ENCODE data around the gene TTLL4.

Gene TTLL4

GRCh38 chr2:218798767-218799504 is 88.3 kb downstream of the TTLL4 start:
- TF ChIP-seq EZH2phosphoT487 (IDR thresholded peaks at IDR 0.05; ENCODE audit: borderline replicate concordance) (no peak), CTCF (conservative IDR thresholded peaks at IDR 0.05; ENCODE audit: low read length) (no peak)
- Histone ChIP-seq H3K79me2 (ENCODE audit: insufficient read depth, low read length) (no peaks in the 10 kb centered on the region), H3K27me3 (ENCODE audit: insufficient read depth, low read length, poor library complexity, severe bottlenecking) (peaks cover 4% of the 10 kb centered on the region), H3K36me3 (ENCODE audit: insufficient read depth, low read length) (no peaks in the 10 kb centered on the region), H3K9me2 (replicated peaks; ENCODE audit: low read depth, low read length) (no peaks in the 10 kb centered on the region), H3K4me1 (ENCODE audit: insufficient read depth, low read length, poor library complexity, severe bottlenecking) (no peaks in the 10 kb centered on the region), H3K4me2 (ENCODE audit: low read depth, low read length, poor library complexity, severe bottlenecking) (no peak overlapping the region), H3F3A (ENCODE audit: low read depth) (no peaks in the 10 kb centered on the region), H4K20me1 (ENCODE audit: insufficient read depth, low read length, poor library complexity, severe bottlenecking) (no peaks in the 10 kb centered on the region), H2AFZ (ENCODE audit: low read length) (no peak overlapping the region), H3K9me3 (ENCODE audit: insufficient read depth, low read depth, low read length) (no peaks in the 10 kb centered on the region), H3K9ac (ENCODE audit: low read depth, low read length, poor library complexity, severe bottlenecking) (no peak overlapping the region), H3K4me3 (ENCODE audit: low read length, poor library complexity, severe bottlenecking) (no peak overlapping the region)

GRCh38 chr2:218799990-218800389 is 89.4 kb downstream of the TTLL4 start:
- no peaks in the 10 kb centered on the region for H3K36me3 ChIP-seq (ENCODE audit: insufficient read depth, low read length)
- no peaks in the 10 kb centered on the region for H3K9me2 ChIP-seq (replicated peaks; ENCODE audit: low read depth, low read length)
- H3K79me2 ChIP-seq (ENCODE audit: insufficient read depth, low read length): no peaks in the 10 kb centered on the region
- H3K27me3 ChIP-seq (ENCODE audit: insufficient read depth, low read length, poor library complexity, severe bottlenecking): peaks cover 6% of the 10 kb centered on the region
- no peaks in the 10 kb centered on the region for H3K4me1 ChIP-seq (ENCODE audit: insufficient read depth, low read length, poor library complexity, severe bottlenecking)
- H3F3A ChIP-seq (ENCODE audit: low read depth): no peaks in the 10 kb centered on the region
- no peak overlapping the region for H3K9ac ChIP-seq (ENCODE audit: low read depth, low read length, poor library complexity, severe bottlenecking)
- H3K4me2 ChIP-seq (ENCODE audit: low read depth, low read length, poor library complexity, severe bottlenecking): no peak overlapping the region
- H4K20me1 ChIP-seq (ENCODE audit: insufficient read depth, low read length, poor library complexity, severe bottlenecking): no peaks in the 10 kb centered on the region
- no peak overlapping the region for H3K4me3 ChIP-seq (ENCODE audit: low read length, poor library complexity, severe bottlenecking)
- TF ChIP-seq CTCF (conservative IDR thresholded peaks at IDR 0.05; ENCODE audit: low read length): no peak
- no peak for TF ChIP-seq EZH2phosphoT487 (IDR thresholded peaks at IDR 0.05; ENCODE audit: borderline replicate concordance)
- no peaks in the 10 kb centered on the region for H3K9me3 ChIP-seq (ENCODE audit: insufficient read depth, low read depth, low read length)
- no peak overlapping the region for H2AFZ ChIP-seq (ENCODE audit: low read length)

GRCh38 chr2:218802386-218802994 is 91.9 kb downstream of the TTLL4 start:
- no peaks in the 10 kb centered on the region for H4K20me1 ChIP-seq (ENCODE audit: insufficient read depth, low read length, poor library complexity, severe bottlenecking)
- H3K36me3 ChIP-seq (ENCODE audit: insufficient read depth, low read length): no peaks in the 10 kb centered on the region
- H3K4me1 ChIP-seq (ENCODE audit: insufficient read depth, low read length, poor library complexity, severe bottlenecking): no peaks in the 10 kb centered on the region
- no peak overlapping the region for H3K9ac ChIP-seq (ENCODE audit: low read depth, low read length, poor library complexity, severe bottlenecking)
- H3K4me2 ChIP-seq (ENCODE audit: low read depth, low read length, poor library complexity, severe bottlenecking): no peak overlapping the region
- TF ChIP-seq EZH2phosphoT487 (IDR thresholded peaks at IDR 0.05; ENCODE audit: borderline replicate concordance) (no peak), CTCF (conservative IDR thresholded peaks at IDR 0.05; ENCODE audit: low read length) (no peak)
- H2AFZ ChIP-seq (ENCODE audit: low read length): no peak overlapping the region
- H3K4me3 ChIP-seq (ENCODE audit: low read length, poor library complexity, severe bottlenecking): no peak overlapping the region
- H3K79me2 ChIP-seq (ENCODE audit: insufficient read depth, low read length): no peaks in the 10 kb centered on the region
- H3K27me3 ChIP-seq (ENCODE audit: insufficient read depth, low read length, poor library complexity, severe bottlenecking): peaks cover 9% of the 10 kb centered on the region
- H3K9me3 ChIP-seq (ENCODE audit: insufficient read depth, low read depth, low read length): no peaks in the 10 kb centered on the region
- no peaks in the 10 kb centered on the region for H3F3A ChIP-seq (ENCODE audit: low read depth)
- no peaks in the 10 kb centered on the region for H3K9me2 ChIP-seq (replicated peaks; ENCODE audit: low read depth, low read length)

Measured in Loucy (cell line).